HUES6 (cell line): ENCODE results near the gene CACNG5.

Experiments
- H3K27ac ChIP-seq: 2 replicates; pipeline ENCODE4 v1.7.0; 2013; ENCODE audit warnings: low read depth, mild to moderate bottlenecking, low read length, inconsistent platforms
- H3K27me3 ChIP-seq: 2 replicates; pipeline ENCODE4 v1.6.1; 2013; ENCODE audit warnings: low read length; ENCODE audit not compliant: control insufficient read depth, insufficient read depth
- H3K36me3 ChIP-seq: 2 replicates; pipeline ENCODE4 v1.6.1; 2013; ENCODE audit warnings: low read length; ENCODE audit not compliant: control insufficient read depth, insufficient read depth
- H3K4me1 ChIP-seq: 2 replicates; pipeline ENCODE4 v1.6.1; 2013; ENCODE audit warnings: low read length; ENCODE audit not compliant: control insufficient read depth, insufficient read depth
- H3K4me3 ChIP-seq: 2 replicates; pipeline ENCODE4 v1.5.1; 2013; ENCODE audit warnings: low read depth, low read length
- H3K9ac ChIP-seq: one replicate; pipeline ENCODE4 v1.6.1; 2013; ENCODE audit warnings: mild to moderate bottlenecking, low read length
- H3K9me3 ChIP-seq: 2 replicates; pipeline ENCODE4 v1.6.1; 2013; ENCODE audit warnings: low read depth, low read length; ENCODE audit not compliant: control insufficient read depth, insufficient read depth

Gene CACNG5

GRCh38 chr17:66906321-66907278 is 71.7 kb downstream of the CACNG5 start:
- H3K9ac ChIP-seq, result no peak overlapping the region
- no peaks in the 10 kb centered on the region for H3K27me3 ChIP-seq
- no peak overlapping the region for H3K27ac ChIP-seq
- no peaks in the 10 kb centered on the region for H3K36me3 ChIP-seq
- H3K9me3 ChIP-seq, result no peaks in the 10 kb centered on the region
- no peak overlapping the region for H3K4me3 ChIP-seq
- no peaks in the 10 kb centered on the region for H3K4me1 ChIP-seq

DNA sequence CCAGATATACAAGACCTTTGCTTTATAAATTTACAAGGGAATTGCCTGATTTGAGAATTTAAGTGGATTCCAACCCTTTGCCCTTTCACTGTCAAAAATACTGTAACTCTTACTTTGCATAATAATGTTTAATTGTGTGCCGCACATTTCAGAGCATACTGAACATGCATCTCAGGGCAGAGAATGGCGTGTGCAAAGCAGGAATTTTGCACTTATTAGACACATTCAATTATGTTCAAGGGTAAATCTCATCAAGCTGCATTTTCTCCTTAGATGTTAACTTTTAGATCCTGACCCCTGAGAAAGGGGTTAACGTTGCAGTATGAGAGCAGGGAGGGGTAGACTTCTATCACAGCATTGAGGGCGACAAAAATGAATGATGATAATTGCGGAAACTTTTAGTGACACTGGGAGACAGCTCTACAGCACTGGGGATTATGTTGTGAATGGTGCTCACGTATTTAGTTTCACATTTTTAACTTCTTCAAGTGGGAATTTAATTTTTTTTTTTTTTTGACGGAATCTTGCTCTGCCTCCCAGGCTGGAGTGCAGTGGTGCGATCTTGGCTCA is 75.0 kb downstream of the CACNG5 start:
- Histone ChIP-seq H3K27ac (no peak overlapping the region), H3K27me3 (no peaks in the 10 kb centered on the region), H3K9me3 (no peaks in the 10 kb centered on the region), H3K9ac (no peak overlapping the region), H3K4me3 (no peak overlapping the region), H3K4me1 (no peaks in the 10 kb centered on the region), H3K36me3 (no peaks in the 10 kb centered on the region)

GRCh38 chr17:66910651-66911285 is 75.9 kb downstream of the CACNG5 start:
- Histone ChIP-seq H3K9ac (no peak overlapping the region), H3K27ac (no peak overlapping the region), H3K27me3 (no peaks in the 10 kb centered on the region), H3K4me3 (no peak overlapping the region), H3K4me1 (no peaks in the 10 kb centered on the region), H3K36me3 (no peaks in the 10 kb centered on the region), H3K9me3 (no peaks in the 10 kb centered on the region)

DNA sequence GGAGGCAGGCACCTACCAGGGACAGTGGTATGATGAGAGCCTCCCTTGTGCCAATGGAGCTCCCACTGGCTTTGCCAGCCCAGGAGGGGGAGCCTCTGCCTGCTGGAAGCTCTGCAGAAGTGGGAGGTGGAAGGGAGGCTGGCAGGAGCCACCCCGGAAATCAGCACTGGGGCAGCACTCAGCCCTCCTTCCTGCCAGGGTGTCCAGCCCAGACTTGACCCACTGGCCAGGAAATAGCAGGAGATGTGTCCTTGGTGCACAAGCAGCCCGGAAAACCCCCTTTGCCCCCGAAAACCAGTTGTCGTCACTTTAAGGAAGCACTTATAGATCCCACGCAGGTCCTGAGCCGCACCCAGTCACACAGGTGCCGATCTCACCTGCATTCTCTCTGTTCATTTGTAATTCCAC is 80.3 kb downstream of the CACNG5 start:
- H3K9me3 ChIP-seq, result no peaks in the 10 kb centered on the region
- H3K4me1 ChIP-seq, result no peaks in the 10 kb centered on the region
- H3K36me3 ChIP-seq, result no peaks in the 10 kb centered on the region
- H3K27me3 ChIP-seq, result no peaks in the 10 kb centered on the region
- no peak overlapping the region for H3K27ac ChIP-seq
- no peak overlapping the region for H3K9ac ChIP-seq
- H3K4me3 ChIP-seq, result no peak overlapping the region

DNA sequence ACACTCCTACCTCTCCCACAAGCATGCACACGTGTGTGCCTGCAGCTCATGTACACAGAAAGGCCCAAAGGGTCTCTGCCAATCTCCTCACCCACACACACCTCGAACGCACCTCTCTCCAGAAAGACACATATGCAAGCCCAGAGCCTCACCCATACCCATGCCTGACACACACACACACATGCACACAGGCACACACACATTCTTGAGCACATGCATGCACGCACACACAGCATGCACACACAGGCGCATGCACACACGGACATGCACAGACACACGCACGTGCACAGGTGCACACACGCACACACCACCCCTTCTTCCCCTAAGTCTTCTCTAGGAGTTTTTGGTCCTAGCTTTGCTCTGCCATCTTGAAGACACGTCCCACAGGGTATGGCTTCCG is 80.9 kb downstream of the CACNG5 start:
- Histone ChIP-seq H3K36me3 (no peaks in the 10 kb centered on the region), H3K9me3 (no peaks in the 10 kb centered on the region), H3K27ac (no peak overlapping the region)

GRCh38 chr17:66916946-66917345 is 82.0 kb downstream of the CACNG5 start:
- H3K9me3 ChIP-seq, result peaks cover 3% of the 10 kb centered on the region; the same call in 1 of the 2 replicates
- no peak overlapping the region for H3K27ac ChIP-seq
- H3K36me3 ChIP-seq, result no peaks in the 10 kb centered on the region
- no peak overlapping the region for H3K4me3 ChIP-seq
- no peak overlapping the region for H3K9ac ChIP-seq
- no peaks in the 10 kb centered on the region for H3K27me3 ChIP-seq
- no peaks in the 10 kb centered on the region for H3K4me1 ChIP-seq

More for the DNA sequence above, 80.9 kb downstream of the CACNG5 start:
- no peaks in the 10 kb centered on the region for H3K4me1 ChIP-seq
- no peaks in the 10 kb centered on the region for H3K27me3 ChIP-seq
- no peak overlapping the region for H3K4me3 ChIP-seq
- no peak overlapping the region for H3K9ac ChIP-seq

- Histone ChIP-seq H3K9me3 (peaks cover 6% of the 10 kb centered on the region; the same call in 1 of the 2 replicates), H3K9ac (no peak overlapping the region), H3K4me1 (no peaks in the 10 kb centered on the region), H3K27ac (no peak overlapping the region), H3K27me3 (no peaks in the 10 kb centered on the region), H3K4me3 (no peak overlapping the region), H3K36me3 (no peaks in the 10 kb centered on the region)
Measured at GRCh38 chr17:66918896-66919295, 84.0 kb downstream of the CACNG5 start.

- Histone ChIP-seq H3K9me3 (peaks cover 6% of the 10 kb centered on the region; the same call in 1 of the 2 replicates), H3K9ac (no peak overlapping the region), H3K4me3 (no peak overlapping the region), H3K4me1 (no peaks in the 10 kb centered on the region), H3K36me3 (no peaks in the 10 kb centered on the region), H3K27me3 (no peaks in the 10 kb centered on the region), H3K27ac (no peak overlapping the region)
Measured at GRCh38 chr17:66920435-66920834, 85.5 kb downstream of the CACNG5 start.

DNA sequence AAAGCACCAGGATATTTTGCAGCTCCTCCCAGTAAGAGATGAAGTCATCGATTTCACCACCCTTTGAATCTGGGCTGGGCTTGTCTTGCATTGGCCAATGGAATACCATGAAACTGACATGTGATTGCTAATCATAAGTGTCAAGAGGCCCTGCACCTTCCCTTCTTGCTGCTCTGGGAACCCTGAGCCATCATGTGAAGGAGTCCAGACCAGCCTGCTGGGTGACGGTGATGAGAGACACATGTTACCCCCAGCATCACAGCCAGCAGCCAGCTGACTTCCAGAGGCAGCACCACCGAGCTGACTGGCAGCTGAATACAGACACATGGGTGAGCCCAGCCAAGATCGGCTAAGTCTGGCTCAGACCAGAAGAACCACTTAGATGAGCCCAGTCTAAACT is 86.0 kb downstream of the CACNG5 start:
- Histone ChIP-seq H3K4me1 (no peaks in the 10 kb centered on the region), H3K27ac (no peak overlapping the region), H3K27me3 (no peaks in the 10 kb centered on the region), H3K36me3 (no peaks in the 10 kb centered on the region), H3K4me3 (no peak overlapping the region), H3K9me3 (peaks cover 6% of the 10 kb centered on the region; the same call in 1 of the 2 replicates), H3K9ac (no peak overlapping the region)

- Histone ChIP-seq H3K36me3 (no peaks in the 10 kb centered on the region), H3K27ac (no peak overlapping the region), H3K4me3 (no peak overlapping the region), H3K27me3 (no peaks in the 10 kb centered on the region), H3K4me1 (no peaks in the 10 kb centered on the region), H3K9ac (no peak overlapping the region), H3K9me3 (peaks cover 6% of the 10 kb centered on the region; the same call in 1 of the 2 replicates)
Measured at GRCh38 chr17:66923886-66924285, 89.0 kb downstream of the CACNG5 start.
